GM12874 (cell line): Measurements from ENCODE around the gene ZNF70.

Experiments used
- TF ChIP-seq, protein P1 (sequence below): IDR thresholded peaks from 2 replicates; pipeline ENCODE4 v1.5.1; 2011; ENCODE audit warnings: low read depth, mild to moderate bottlenecking, control low read depth, low read length, moderate library complexity; ENCODE audit not compliant: insufficient read depth

Gene ZNF70

DNA sequence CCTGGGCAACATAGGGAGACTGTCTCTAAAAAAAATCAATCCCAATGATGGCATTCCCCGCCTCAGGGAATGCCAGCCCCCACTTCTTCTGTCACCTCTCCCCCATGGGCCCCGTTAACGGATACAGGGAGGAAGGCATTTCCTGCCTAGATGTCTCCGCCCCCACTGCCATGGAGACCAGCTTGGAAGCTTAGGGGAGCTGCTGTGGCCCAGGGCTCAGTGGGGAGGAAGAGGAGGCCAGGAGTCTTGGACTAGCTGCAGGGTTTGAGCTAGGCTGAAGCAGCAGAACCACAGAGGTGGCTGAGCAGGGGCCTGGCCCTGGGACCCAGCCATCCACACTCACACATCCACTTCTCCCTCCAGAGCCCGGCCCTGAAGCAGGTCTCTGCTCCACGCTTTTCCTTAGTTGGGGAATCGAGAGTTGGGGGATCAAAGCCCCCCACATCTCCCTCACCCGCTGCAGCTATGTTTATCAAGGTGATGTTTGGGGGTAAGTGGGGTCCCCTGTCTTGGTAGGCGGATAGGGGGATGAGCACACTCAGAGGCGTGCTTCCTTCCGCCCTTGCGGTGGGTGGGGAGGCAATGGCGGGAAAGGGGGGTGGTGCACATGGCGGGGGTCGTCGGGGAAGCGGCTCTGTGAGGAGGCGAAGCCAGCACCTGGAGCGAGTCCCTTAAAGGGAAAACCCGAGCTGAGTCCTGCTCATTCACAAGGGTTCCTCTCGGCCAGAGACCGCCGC is 12.1 kb upstream of the ZNF70 start, which contains the start of gene C22orf15:
C22orf15 (plus strand) TSS at position 149 of the 737 bp plus-strand sequence; CDS start at position 466, 317 bp downstream.
- TF ChIP-seq, protein P1, sequence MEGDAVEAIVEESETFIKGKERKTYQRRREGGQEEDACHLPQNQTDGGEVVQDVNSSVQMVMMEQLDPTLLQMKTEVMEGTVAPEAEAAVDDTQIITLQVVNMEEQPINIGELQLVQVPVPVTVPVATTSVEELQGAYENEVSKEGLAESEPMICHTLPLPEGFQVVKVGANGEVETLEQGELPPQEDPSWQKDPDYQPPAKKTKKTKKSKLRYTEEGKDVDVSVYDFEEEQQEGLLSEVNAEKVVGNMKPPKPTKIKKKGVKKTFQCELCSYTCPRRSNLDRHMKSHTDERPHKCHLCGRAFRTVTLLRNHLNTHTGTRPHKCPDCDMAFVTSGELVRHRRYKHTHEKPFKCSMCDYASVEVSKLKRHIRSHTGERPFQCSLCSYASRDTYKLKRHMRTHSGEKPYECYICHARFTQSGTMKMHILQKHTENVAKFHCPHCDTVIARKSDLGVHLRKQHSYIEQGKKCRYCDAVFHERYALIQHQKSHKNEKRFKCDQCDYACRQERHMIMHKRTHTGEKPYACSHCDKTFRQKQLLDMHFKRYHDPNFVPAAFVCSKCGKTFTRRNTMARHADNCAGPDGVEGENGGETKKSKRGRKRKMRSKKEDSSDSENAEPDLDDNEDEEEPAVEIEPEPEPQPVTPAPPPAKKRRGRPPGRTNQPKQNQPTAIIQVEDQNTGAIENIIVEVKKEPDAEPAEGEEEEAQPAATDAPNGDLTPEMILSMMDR = no peak

DNA sequence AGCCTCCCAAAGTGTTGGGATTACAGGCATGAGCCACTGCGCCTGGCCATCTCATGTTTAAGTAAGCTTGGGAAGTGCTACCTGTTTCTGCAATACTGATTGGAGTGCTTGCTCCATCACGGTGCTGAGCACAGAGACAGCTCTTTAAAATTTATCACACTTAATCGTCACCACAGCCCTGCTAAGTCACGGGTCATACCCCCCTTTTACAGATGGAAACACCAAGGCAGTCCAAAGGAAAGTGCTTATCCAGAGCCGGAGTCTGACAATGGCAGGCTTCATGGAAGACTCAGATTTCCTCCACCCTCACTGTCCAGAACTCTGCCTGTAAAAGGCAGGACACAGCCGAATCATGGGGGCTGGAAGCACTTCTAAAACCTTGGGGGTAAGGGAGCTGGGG is 9.1 kb upstream of the ZNF70 start:
- TF ChIP-seq, protein P1 = no peak

DNA sequence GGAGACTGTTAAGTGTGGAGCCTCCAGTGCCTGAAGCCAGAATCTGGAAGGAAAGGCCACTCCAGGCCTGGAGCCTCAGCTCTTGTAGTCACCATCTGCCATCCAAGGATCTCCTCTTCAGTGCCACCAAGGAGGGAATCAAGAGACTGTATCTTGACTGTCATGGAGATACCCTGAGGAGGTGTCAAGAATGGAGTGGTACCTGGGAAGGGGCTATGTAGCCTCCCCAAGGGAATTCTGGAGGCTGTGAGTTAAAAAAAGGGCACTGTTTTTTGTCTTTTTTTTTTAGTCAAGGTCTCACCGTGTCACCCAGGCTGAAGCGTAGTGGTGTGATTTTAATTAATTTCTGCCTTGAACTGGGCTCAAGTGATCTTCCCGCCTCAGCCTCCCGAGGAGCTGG is 8.7 kb upstream of the ZNF70 start:
- TF ChIP-seq, protein P1 = no peak

DNA sequence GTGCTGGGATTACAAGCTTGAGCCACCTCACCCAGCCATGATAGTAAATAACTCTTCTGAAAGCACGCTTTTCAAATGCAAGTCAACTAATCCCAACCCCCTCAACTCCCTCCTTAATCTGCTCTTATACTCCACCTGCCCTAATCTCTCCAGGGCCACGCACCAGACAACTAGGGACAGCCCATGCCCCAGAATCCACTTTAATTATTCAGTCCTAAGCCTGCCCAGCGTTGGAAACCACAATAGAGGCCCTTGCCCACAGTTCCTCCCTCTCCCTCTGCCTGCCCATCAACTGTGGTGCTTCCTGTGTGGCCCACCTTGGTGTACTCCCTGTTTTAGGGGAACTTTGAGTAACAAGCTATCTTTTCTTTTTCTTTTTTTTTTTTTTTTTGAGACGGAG is 6.0 kb upstream of the ZNF70 start:
- TF ChIP-seq, protein P1 = no peak

DNA sequence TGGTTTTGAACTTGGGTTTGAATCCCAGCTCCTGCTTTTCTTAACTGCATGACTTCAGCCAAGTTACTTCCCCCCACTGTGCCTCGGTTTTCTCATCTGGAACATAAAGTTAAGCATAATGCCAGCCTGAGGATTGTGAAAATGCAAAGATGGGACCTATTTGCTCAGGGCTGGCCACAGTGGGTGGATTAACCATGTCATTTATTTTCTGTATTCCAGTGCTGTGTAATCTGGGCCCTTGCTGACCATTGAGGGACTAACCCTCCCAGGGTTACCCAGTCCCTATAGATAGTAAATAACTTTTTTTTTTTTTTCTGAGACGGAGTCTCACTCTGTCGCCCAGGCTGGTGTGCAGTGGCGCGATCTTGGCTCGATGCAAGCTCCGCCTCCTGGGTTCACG is 4.8 kb upstream of the ZNF70 start:
- TF ChIP-seq, protein P1 = no peak

DNA sequence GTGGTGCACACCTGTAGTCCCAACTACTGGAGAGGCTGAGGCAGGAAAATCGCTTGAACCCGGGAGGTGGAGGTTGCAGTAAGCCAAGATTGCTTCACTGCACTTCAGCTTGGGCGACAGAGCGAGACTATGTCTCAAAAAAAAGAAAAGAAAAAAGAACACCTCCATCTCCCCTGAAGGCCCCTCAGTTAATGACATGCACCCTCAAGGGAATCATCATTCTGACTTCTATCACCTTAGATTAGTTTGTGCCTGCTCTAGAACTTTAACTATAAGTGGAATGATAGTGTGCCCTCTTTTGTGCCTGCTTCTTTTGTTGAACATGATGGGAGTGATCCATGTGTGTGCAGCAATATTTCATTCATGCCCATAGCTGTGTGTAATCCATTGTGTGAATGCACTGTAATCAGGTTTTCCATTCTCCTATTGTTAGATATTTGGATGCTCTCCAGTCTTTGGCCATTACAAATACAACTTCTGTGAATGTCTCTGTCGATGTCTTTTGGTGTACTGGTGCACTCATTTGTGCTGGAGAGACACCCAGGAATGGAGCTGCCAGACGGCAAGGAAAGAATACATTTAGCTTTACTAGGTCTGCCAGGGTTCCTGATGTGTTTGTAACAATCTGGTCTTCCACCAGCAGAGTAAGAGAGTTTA is 4.2 kb upstream of the ZNF70 start:
- TF ChIP-seq, protein P1 = no peak

DNA sequence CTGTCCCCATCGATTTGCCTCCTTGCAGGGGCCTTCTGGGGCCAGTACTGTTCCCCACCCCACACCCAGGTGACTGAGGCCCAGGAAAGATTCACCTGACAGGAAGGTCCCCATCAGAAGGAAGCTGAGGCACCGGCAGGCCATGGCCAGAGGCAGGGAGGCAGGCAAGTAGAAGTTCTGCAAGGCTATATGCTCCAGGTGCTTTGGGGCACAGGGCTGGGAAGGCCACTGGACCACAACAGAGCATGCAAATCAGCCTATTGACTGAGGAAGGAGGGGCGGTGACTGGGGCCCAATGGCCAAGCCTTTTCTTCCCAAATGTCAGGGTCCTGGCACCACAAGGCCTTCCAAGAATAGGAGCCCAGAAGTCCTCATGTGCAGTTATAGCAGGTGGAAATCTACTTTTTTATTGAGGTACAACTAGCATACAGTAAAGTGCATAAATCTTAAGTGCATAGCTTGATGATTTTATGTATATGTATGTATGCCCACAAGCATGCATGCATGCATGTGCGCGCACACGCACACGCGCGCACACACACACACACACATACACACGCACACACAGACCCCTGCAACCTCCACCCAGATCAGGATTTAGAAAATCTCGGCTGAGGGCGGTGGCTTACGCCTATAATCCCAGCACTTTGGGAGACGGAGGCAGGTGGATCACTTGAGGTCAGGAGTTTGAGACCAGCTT is 3.5 kb upstream of the ZNF70 start, which contains the start of gene VPREB3:
VPREB3 (minus strand) TSS at position 206 of the 700 bp plus-strand sequence; CDS start at position 144, 62 bp downstream.
- TF ChIP-seq, protein P1 = no peak
